ENCODE results near the gene GATD1.

Gene GATD1

DNA sequence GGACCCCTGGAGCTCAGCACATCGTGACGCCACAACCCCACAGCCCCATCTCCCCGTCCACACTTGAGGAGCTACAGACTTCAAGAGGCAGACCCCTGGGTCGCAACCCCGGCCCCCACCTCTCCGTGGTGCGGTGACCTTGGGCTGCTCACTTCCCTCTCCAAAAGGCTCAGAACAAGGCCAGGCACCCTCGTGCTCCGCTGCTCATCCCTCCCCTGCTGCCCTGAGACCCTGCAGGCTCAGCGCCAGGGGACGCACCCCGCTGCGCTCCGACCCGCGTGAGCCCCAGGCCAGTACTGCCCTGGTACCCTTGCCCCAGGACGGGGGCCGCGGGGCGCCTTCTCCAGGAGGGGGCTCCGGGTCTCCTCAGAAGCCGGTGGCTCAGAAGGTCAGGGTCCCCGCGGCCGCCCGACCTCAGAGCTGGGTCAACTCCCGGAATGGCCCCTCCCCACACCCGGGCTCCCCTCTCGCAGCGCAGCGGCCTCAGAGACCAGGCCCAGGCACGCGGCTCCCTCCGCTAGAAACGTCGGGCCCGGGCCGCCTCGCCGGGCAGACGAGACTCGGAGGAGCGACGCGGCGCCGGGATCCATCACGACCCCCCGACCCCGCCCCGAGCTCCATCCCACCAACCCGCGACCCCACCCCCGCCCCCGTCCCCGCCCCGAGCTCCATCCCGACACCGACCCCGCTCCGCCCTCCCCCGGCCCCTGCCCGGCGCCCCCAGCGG, 563 bp downstream of the GATD1 start:
- DNase-seq: peak in 1 of 2 experiments; percentile 79

GRCh38 chr11:776263-776560, 1.1 kb downstream of the GATD1 start:
- no peak for DNase-seq

- DNase-seq: no peak
Observed at GRCh38 chr11:774873-775592, 2.3 kb downstream of the GATD1 start.

DNA sequence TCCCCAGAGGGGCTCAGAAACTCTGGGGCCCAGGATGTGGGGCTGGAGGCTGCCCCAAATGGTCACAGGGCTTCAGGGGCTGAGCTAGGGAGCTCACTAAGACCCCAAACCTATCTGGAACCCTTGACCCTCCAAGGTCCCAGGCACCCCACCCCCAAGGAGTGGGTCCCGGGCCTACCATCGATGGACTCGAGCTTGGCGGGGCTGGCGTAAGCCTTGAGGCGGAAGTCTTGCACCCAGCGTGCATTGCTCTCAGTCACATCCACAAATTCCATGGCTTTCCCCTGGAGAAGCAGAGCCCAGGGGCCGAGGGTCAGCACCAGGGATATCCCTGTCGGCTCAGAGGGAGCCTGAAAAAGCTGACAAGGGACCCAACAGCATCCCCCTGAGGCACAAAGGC, 3.5 kb downstream of the GATD1 start:
- DNase-seq: no peak

- no peak for DNase-seq
Observed at GRCh38 chr11:773425-773824, 3.9 kb downstream of the GATD1 start.

GRCh38 chr11:772429-773390, 4.6 kb downstream of the GATD1 start:
- DNase-seq: no peak

- no peak for DNase-seq
Observed at GRCh38 chr11:771617-772204, 5.6 kb downstream of the GATD1 start.

DNA sequence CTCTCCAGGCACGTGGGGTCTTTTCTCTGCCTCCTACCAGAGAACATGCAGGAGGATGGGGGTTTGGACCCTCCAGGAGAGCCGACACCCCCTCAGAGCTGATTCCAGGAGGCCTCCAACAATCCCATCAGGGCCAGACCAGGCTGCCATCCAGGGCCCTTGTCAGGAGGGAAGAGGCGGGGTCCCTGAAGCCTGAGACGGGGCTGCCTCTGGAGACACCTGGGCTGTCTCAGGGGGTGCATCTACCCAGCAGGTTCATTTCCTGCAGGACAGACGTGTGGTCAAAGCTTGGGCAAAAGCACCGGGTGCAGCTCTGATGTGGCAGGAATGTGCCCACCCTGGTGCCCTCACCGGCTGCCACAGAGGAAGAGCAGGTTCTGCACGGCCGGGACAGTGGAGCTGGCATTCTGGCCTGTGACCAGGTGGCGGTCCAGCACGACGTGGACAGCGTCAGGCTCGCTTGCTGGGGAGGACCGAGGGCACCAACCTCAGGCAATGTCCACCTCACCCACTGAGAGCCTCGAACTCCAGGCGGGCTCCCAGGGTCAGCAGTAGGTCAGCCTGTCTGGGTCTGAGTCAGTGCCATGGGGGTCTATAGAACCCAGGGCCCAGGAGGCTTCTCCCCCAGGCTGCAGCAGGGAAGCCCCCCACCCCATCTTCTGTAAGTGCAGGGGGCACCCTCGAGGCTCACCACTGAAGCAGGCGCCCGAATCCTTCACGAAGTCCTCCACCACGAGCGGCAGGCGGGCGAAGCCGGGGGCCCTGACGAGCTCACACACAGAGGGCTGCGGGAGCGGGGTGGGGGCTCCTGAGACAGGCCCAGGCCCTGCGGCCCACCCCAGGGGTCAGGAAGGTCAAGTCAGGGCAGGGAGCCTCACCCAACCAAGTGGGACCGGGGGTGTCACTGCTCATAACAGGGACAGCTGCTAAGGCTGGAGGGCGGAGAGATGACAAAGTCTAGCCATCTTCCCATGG, 6.4 kb downstream of the GATD1 start:
- DNase-seq: no peak

GRCh38 chr11:769887-770641, 7.2 kb downstream of the GATD1 start:
- DNase-seq: no peak

DNA sequence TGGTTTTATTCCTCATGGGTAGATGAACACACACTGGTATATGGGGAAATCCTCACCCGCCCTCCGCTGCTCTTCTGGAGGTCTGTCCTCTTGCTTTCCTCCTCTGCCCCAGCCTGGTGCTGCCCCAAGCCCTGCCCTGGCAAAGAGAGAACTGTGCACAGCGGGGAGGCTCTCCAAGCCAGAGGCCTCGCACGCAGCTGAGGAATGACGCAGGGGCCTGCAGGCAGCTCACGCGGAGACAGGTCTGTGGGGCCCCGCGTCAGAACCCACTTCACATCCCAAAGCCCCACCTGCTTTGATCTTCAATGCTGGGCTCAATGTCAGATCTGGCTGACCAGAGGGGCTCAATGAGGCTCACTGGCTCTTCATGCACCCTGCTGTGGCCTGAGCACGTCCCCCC, 10.0 kb downstream of the GATD1 start:
- no peak for DNase-seq

GRCh38 chr11:766936-767210, 10.4 kb downstream of the GATD1 start:
- DNase-seq: no peak

DNA sequence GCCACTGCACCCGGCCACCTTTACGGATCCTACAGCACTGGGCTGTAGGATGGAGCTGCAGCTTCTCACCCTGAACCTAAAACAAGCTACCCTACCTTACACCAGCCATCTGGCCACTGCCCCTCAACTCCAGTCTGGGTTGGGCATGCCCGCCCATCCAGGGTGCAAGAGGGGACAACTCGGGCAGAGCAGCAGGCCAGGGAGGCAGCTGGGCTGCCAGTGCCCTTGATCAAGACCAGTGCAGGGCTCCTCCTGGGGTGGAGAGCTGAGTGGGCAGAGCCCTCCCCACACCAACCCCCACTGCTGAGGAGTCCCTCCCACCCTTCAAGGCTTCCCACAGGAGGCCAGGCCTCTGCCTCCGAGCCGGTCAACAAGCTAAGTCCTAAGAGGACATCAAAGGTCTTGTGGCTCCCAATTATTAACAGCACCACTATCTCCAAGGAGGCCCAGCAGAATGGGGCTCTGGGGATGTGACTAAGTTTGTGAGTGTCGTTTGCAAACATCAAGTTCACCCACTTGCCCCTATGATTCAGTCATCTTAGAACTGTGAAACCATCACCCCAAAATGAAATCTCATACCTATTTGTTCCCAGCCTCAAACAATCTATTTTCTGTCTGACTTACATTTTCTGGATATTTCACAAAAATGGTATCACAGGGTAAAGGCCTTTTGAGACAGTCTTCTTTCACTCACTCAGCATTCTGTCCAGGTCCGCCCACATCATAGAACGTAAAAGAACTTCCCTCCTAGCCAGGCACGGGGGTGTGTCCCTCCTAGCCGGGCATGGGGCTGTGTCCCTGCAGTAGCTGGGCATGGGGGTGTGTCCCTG, 11.0 kb downstream of the GATD1 start:
- no peak for DNase-seq

DNA sequence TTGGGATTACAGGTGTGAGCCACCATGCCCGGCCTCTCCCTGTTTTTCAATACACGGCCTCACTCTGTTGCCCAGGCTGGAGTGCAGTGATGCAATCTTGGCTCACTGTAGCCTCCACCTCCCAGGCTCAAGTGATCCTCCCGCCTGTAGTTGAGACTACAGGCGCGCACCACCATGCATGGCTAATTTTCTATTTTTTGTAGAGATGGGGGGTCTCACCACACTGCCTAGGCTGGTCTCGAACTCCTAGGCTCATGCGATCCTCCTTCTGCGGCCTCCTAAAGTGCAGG, 11.5 kb downstream of the GATD1 start:
- DNase-seq: no peak

- DNase-seq: peak; percentile 41 to 82
Observed at GRCh38 chr11:765025-765801, 12.1 kb downstream of the GATD1 start.

DNA sequence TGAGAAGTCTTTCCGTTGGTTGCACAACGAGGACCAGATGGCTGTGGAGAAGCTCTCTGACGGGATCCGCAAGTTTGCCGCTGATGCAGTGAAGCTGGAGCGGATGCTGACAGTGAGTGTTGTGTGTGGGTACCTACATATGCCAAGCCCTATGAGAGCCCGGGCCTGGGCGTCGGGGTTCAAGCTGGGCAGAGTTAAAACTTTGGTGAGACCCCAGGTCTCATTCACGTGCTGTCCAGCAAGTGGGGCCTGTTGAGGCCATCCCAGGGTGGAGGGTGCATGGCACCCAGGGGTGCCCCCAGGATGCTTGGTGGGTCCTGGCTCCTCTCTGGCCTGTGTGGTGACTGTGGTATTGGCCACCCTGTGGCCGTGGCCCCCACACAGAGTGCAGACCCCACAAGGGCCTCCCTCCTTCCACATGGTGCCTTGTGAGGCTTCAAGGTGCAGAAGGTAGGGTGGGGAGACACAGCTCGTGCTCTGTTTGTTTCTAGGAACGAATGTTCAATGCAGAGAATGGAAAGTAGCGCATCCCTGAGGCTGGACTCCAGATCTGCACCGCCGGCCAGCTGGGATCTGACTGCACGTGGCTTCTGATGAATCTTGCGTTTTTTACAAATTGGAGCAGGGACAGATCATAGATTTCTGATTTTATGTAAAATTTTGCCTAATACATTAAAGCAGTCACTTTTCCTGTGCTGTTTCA, 12.8 kb downstream of the GATD1 start:
- no peak for DNase-seq

DNA sequence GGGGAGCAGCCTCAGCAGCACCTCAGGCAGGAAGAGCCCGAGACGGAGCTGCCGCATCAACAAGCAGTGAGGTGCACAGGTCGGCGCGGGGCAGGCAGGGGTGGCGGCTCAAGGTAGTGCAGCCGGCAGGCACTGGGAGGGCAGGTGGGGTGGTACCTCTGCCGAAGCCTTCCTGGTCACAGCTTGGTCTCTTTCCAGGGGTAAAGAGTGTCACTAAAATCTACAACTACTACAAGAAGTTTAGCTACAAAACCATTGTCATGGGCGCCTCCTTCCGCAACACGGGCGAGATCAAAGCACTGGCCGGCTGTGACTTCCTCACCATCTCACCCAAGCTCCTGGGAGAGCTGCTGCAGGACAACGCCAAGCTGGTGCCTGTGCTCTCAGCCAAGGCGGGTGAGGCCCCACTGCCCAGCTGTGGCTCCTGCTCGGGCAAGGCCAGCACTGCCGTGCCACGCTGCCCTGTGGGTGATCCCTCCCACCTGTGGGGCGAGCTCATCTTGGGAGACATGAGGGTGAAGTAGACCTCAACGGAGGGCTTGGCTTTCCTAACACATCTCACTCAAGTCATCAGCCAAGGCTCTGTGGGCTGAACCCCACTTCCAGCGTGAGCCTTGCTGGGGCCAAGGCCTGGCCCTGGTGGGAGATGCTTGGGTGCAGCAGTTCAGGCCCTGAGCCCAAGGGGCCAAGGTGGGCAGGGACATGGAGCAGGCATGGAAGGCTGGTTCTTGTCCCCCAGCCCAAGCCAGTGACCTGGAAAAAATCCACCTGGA, 13.6 kb downstream of the GATD1 start:
- no peak for DNase-seq

GRCh38 chr11:763073-763463, 14.2 kb downstream of the GATD1 start:
- DNase-seq: peak in 1 of 2 experiments; percentile 86

GRCh38 chr11:762421-763072, 14.7 kb downstream of the GATD1 start:
- no peak for DNase-seq

All from NCI-H526 (cell line).